Esophagus muscularis mucosa (tissue), 3 donors: Measurements from ENCODE around the gene ATP10A.

Experiments
- CTCF ChIP-seq, 3 experiments: fragments of 200-600 bp in 2 of 3; fragments of 450-650 bp in 1 of 3; sonication (generic) in 2 of 3; IDR thresholded peaks; one replicate each; pipeline ENCODE4 v1.5.1; 2017 to 2019; ENCODE audit warnings: antibody characterized with exemption in 3 of 3, mild to moderate bottlenecking in 2 of 3, moderate library complexity in 1 of 3
- POLR2A ChIP-seq: fragments of 450-650 bp; IDR thresholded peaks from one replicate; pipeline ENCODE4 v1.6.1; 2017; ENCODE audit warnings: antibody characterized with exemption, moderate library complexity, mild to moderate bottlenecking, low read depth

GRCh38 chr15:25691544-25692430, 171.3 kb downstream of the ATP10A start:
- TF ChIP-seq POLR2A (no peak), CTCF (IDR thresholded peaks at IDR 0.05) (peak in 1 of 3 experiments; percentile 25)
